Inflammatory macrophage treated with lipopolysaccharide for 1 hour (primary cell): Measurements from ENCODE around the gene PMM2.
"Not testable (repeated sequence)": the region's sequence is repeated elsewhere in the genome, so short reads cannot be mapped to it uniquely, and the experiment has no call there.

Experiments
- DNase-seq, 2 donors: peaks; one replicate each; pipeline ENCODE4 v3.0.0-alpha.2; 2020 to 2022

PMM2 gene

DNA sequence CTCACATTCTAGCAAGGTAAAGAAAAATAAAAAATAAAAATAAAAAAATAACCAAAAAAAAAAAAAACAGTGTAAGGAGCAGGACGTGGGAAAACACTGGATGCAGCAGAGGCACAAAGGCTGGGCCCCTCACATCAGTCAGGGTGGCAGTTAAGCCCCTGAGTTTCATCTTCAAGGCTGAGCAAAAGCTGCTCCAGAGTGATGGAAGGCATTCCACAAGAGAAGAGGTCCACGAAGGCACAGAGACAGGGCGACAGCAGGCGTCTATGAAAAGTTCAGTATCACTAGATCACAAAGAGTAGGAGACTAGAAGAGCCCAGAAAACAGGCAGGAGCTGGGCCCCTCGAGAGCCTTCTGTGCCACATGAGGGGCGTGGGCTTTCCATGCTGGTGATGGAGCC is 12.2 kb upstream of the PMM2 start:
- DNase-seq = no peak

DNA sequence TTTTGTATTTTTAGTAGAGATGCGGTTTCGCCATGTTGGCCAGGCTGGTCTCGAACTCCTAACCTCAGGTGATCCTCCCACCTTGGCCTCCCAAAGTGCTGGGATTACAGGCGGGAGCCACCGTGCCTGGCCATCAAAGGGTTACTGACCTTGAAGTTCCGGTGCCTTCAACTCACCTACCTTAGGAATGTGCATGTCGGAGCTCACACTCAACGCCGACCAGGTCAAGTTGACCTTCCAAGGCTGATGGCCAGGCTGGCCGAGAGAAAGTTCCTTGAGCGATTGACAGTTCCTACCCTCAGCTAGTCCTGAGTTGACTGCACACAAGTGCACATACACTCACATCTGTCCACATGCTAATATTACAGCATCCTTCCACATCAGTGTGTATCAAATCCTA is 11.3 kb upstream of the PMM2 start:
- not testable (repeated sequence) for DNase-seq

DNA sequence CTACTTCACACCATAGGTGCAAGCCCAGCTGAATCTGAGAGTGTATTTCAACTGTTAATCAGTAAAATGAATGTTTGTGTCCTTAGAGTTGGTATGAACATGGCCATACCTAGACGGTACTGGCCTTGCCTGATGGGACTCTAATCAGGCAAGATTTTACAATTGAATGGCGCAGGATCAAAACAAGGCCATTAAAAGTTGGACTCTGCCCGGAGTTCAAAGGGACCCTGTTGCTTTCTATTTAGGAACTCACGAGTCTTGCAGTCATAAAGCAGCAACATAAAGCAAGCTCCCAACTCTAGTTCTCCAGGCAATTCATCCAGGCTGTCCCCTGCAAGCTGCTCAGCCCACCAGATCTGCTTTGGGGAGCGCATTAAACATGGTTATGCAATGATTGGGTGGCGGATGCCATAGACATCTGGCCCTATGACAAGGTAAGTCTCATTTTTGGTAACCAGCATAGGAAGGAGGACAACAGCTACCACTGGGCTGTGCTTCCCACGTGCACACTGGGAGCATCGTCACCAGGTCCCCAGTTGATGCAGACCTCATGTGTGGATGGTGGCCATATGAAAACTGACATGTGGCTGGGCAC is 9.0 kb upstream of the PMM2 start:
- DNase-seq = no peak

DNA sequence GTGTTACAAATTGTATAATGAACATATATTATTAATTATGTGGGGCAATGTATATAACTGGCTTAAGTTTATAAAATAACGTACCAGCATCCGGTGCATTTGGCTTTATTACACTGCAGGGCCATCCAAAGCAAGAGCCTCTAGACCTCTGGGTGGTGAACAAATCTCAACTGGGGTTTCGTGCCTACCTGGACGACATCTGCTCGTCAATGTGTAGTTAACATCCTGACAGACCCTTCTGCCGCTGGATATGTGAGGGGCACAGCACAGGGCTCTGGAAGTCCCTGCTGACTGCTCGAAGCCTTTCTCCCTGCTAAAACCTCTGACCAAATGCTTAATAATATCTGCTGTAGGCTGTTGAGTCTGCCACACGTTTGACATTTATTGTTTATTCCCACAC is 2.5 kb upstream of the PMM2 start:
- no peak for DNase-seq

DNA sequence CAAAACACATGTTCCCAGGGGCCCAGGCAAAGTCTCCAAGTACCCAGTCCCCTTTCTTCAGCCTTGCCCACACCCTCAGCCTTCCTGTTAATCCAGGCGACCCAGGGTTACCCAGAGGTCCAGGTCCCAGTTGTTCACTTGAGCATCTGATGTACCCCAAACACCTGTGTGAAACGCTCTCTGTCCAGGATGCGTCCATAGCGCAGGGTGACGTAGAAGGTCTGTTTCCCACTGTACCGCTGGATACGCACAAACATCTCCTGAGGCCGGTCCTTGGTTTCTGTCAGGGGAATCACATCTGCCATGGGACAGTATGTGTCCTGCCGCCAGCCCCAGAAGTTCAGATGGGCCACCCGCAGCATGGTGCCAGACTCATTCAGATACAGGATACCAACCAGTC is 1.8 kb upstream of the PMM2 start:
- no peak for DNase-seq

DNA sequence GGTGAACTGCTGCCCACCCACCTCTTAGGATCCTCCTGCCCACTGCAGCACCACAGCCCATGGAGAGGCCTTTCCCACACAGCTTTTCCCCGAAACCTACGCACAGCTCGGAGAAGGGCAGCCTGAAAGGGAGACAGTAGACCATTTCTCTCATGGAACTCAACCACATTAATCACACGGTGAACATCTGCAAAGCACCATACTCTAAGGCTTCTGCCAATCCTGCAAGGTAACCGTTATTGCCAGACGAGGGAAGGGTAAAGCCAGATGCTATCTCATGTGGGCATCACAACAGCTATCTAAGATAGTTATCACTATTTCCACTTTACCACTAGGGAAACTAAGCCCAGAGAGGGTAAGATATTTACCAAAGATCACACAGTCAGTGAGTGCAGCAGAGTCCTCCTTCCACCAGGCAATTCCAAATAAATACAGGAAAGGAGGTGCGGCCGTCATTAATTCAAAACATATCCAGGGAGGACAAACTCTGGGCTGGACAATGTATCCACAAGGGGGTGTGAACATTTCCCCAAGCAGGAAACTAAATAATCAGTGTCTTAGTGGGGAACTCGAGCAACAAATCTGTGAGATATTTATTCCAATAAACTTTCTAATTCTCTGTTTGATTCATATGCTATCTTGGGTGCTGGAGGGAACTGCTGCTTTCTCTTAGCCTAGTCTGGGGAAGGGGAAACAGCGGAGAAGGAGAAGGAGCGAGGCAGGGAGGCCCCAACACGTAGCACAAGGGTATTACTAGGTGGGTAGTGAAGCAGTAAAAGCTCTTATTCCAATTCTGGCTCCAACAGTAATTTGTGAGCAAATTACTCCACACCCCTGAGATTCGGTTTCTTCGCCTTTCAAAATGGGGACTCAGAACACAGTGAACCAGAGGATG is 923 bp upstream of the PMM2 start:
- no peak for DNase-seq

DNA sequence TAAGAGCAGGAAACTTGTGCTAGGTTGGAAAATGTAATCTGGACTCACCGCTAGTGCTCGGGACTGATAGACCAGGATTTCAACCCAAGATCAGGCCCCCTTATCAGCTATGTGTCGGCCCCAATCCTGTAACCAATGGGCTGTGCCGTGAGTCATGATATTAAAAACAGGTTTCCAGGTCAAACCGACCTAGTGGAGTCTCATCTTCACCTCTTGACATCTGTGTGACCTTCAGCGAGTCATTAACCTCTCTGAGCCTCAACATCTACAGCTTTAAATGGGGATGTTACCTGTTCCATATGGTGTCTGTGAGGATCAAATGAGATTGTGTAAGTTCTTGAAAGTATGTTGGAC is 512 bp downstream of the PMM2 start:
- DNase-seq = peak in 1 of 2 donors; percentile 5

DNA sequence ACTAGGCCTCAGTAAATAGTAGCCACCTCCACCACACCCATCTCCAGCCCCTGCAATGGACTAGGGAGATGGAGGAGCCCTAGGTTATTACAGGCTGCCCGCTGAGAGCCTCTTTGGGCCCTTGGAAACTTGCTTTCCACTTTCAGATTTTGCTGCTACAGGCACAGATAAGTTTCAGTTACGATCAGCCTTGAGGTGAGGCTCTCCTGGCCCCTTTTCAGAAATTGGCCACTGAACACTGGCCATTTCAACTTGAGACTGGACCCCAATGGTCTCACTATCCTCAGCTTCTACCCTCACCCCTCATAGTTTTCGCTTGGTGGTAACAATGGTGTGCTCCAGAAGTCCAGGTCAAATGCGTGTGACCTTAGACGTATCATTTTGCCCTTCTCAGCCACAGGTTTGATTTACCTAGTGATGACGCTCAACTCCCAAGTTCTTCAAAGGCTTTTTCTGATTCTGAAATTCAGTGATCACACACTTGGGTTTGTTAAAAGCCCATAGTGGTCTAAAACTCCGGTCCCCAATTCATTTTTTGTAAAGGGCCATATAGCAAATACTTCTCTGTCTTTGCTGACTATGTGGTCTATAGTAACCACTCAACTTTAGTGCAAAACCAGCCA is 1.0 kb downstream of the PMM2 start:
- no peak for DNase-seq

DNA sequence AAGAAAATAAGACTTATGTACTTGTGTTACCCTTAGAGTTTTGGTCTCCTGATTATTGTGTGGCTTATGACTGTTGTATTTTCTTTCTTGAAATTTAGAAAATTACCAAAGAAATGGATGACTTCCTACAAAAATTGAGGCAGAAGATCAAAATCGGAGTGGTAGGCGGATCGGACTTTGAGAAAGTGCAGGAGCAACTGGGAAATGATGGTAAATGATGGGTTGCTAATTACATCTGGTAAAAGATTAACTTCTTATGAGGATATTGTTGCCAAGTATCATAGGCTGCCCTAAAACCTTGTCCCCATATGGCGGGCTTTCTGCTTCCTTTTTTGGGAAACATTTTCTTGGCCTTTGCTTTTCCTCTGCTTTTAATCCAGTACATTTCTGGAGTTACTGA is 4.1 kb downstream of the PMM2 start:
- no peak for DNase-seq

DNA sequence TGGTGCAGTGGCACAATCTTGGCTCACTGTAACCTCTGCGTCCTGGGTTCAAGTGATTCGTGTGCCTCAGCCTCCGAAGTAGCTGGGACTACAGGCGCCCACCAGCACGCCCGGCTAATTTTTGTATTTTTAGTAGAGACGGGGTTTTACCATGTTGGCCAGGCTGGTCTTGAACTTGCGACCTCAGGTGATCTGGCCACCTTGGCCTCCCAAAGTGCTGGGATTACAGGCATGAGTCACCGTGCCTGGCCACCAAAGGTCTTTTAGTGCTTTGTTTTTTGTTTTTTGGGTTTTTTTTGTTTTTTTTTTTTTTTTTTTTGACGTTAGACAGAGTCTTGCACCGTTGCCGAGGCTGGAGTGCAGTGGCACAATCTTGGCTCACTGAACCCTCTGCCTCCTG is 6.1 kb downstream of the PMM2 start:
- DNase-seq = not testable (repeated sequence)

DNA sequence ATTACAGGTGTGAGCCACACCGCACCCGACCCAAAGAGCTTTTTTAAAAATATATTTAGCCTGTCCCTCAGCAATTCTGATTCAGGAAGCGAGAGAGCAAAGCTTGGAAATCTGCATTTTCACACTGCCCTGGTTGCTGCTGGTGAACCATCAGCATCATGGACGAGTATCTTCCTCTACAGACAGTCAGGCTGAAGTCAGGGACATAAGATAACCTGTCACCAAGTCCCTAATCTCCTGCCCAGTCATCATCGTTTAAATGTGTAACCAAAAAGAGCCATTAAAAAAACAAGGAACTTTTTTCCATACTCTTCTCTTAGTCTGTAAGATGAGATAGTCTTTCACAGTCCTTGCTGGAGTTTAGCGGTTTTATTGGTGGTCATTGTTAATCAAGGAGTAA is 6.7 kb downstream of the PMM2 start:
- DNase-seq = no peak

DNA sequence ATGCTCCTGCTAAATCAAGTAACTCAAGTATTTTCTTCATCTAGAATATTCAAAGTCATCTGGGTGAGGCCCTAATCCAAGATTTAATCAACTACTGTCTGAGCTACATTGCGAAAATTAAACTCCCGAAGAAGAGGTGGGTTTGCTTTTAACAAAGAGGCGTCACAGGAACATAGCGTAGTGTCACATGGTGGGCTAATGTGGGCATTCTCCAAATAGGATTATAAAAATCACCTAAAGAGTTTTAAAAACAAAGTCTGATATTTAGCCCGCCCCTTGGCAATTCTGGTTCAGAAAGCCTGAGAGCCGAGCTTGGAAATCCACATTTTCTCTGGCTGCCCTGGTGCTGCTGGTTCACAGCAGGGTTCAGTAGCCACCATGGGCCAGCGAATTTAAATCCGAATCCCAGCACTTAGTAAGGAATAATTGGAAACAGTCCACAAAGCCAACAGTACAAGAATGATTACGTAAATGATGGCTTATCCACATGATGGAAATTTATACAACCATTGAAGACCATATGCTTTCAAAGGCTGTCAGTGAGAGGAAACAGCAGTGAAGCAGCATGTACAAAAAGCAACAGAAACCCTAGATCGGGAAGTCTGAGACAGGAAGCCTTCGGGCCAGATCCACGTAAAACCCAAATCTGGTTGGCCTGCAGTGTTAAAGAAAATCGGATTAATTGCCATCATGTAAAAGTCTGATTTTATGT is 8.8 kb downstream of the PMM2 start:
- DNase-seq = no peak

DNA sequence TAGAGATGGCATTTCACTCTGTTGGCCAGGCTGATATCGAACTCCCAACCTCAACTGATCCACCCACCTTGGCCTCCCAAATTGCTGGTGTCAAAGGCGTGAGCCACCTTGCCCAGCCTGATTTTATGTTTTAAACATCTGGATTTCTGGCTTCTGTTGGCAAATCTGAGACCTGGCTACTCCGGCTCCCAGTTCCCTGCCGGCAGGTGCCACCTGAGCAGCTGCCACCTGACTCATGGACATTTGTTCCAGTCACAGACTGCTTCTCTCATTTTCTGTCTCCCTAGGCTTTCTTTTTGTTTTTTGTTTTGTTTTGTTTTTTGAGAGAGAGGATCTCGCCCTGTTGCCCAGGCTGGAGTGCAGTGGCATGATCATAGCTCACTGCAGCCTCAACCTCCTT is 9.6 kb downstream of the PMM2 start:
- no peak for DNase-seq

DNA sequence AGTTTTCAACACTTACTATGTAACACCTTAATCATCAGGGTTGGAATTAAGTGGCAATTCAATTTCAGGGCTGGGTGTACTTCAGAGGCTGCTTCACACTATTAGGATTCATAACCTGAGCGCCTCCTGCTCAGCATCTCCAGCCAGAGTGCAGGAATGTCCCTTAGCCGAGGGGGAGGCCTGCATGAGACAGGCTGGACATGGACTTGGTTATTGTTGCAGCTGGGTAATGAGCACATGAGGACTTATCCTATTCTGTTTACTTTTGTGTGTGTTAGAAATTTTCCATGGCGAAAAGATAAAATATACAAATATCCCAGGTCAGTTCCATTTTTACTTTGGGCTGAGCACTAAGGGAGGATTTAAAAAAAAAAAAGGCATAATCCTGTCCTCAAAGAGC is 10.4 kb downstream of the PMM2 start:
- no peak for DNase-seq

DNA sequence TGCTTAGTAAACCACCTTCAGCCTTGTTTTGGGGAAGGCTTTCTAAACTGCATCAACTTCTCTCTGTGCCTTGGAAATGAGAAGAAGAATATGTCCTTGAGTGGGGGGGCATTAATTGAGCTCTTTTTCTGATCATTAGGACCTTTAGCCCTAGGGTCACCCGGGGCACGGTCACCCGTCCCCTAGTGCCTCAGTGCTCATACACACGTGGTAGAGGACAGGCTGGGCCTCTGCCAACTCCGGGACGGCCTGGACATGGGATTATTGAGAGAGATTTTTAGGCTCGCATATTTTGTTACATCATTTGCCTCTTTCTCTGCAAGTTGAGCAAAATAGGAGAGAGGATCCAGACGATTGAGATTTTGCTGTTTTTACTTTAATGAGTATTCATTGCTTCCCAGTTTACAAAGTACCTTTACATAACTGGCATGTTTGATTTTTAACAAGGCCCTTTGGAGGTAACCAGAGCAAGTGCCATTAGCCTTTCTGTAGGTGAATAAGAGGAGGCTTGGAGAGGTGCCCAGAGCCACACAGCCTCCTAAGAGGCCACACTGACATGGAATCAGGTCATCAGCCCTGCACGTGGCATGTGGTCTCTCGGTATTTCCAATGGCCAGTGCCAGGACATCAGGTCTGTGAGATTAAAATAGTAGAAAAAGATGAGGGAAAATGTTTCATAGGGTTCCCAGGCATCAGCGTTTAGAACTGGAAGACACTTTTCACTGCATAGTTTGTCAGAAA is 11.1 kb downstream of the PMM2 start:
- no peak for DNase-seq

DNA sequence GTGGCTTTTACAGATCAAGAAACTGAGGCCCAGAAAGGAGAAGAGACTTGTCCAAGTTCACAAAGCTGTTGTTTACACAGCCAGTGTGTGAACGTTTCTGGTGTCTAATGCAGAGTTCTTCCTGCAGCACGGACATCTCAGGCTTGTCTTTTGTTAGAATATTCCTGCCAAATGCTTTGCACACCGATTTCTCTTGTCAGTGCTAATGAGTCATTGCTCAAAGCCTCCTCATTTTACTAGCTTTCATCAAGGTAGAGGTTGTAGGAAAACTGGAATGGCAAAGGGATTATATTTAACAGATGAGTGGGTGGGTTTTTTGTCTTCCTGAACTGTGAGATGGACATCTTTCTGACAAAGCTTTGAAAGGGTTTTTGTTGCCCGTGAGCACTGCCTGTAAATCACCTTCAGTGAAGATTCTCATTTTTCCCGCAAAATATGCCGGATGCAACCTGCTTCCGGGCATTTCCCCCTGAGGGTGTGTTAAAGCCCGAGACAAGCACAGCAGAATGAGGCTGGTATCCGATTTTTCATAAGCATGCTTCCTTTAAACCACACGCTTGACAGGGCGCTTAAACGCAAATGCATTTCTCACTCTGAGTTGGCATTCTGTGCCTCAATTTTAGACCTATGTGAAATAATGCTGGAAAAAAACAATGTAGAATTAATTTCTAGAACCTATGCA is 14.7 kb downstream of the PMM2 start:
- no peak for DNase-seq

DNA sequence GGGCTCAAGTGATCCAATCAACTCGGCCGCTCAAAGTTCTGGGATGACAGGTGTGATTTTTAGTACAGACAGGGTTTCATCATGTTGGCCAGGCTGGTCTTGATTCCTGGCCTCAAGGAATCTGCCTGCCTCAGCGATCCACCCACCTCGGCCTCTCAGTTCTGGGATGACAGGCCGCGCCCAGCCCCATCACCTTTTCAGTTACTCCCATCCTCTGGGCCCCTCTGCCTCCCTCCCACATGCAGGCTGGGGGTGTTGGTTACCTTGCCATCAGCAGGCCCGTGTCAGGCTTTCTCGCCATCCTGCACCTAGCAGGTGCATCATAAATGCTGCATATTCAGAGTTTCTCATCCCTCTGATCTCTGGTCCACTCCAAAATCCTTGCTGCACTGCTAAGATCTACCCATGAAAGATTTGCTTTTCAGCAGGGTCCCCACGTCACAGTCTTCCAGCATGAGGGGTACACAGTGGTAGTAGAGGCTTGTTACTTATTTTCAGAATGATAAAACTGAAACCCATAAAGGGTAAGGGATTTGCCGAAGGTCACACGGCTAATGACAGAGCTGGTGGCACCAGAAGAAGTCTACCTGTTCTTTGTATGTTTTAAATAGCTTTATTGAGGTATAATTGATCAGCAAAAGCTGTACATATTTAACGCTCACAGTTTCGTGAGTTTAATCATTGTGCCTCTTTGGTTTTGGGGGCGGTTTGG is 16.6 kb downstream of the PMM2 start:
- no peak for DNase-seq

DNA sequence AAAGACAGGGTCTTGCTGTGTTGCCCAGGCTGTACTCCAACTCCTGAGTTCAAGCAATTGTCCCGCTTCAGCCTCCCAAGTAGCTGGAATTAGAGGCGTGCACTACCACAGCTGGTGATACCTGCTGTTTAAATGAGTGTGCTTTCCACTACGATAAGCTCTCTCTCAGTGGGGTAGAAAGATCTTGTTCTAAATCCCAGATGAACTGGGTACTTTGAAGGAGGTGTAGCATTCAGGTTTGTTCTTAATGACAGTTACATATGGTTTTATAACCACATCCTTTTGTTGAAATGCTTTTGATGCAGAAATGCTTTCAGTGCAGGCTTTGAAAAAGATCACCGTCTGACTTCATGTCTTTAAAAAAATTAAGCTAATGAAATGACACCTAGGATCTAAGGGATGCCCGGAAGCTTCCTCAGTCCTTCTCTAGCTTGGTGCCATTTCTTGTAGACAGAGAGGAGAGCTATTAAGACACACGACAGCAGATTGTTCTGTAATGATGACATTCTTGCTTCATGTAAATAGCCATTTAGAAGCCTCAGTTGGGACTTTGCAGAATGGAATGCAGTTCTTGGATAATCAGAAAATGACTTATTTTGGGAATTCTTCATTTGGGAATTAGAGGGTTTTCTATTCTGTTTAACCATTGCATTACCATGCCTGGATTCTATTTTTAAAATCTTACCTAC is 19.5 kb downstream of the PMM2 start:
- DNase-seq = no peak

DNA sequence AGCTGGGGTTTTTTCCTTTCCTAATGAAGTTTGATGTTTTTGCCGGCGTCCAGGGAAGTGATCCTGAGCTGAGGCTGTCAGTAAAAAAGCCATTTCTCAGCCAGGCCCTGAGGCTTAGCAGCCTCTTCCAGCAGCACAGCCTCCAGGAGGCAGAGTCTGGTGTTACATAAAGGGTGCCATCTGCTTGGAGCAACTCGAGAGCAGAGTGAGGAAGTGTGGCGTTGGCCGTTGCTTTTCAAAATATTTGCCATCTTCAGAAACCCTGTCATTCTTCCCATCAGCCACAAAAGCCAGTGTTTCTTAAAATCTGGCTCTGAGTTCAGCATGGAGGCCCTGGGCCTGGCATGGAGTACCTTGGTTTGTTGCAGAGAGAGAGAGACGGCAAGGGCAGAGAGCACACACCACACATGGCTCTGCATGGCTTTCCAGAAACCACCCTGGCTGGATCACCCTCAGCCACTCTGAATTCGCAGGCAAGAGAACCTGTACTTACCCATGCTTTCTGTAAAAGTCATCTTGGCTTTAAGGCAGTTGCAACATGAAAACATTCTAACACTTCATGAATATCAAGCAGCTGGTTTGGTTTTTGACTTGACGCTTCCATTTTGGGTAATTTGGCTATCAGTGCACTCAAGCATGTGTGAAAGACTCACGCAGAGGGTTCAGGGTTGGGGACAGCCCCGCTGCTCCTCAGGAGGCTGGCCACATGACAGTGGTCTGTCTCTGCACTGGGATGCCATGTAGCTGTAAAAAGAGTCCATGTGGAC is 21.0 kb downstream of the PMM2 start:
- DNase-seq = no peak

DNA sequence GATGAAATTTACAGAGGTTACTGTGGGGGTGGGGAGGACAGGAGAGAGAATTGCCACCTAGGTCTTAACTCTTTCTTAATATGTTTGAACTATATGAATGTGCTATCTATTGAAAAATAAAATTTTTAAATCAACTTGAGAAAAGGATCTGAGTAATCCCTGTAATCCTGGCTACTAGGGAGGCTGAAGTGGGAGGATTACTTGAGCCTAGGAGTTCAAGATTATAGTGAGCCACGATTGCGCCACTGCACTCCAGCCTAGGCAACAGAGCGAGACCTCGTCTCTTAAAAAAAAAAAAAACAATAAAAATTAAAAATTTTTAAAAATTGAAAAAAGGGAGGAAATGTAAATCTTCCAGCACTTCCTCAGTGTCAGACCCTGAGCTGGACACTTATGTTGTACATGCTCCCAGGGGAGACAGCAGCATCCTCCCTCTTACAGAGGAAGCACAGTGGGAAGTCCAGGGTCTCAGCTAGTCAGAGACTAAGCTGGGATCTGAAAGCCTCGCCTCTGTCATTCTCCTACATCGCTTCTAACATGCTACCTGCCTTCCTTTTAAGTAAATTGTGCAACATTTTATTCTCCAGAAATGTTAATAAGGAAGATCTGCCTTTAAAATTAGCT is 21.9 kb downstream of the PMM2 start:
- DNase-seq = no peak
